Measurements from ENCODE around the gene RIN1.

DNA sequence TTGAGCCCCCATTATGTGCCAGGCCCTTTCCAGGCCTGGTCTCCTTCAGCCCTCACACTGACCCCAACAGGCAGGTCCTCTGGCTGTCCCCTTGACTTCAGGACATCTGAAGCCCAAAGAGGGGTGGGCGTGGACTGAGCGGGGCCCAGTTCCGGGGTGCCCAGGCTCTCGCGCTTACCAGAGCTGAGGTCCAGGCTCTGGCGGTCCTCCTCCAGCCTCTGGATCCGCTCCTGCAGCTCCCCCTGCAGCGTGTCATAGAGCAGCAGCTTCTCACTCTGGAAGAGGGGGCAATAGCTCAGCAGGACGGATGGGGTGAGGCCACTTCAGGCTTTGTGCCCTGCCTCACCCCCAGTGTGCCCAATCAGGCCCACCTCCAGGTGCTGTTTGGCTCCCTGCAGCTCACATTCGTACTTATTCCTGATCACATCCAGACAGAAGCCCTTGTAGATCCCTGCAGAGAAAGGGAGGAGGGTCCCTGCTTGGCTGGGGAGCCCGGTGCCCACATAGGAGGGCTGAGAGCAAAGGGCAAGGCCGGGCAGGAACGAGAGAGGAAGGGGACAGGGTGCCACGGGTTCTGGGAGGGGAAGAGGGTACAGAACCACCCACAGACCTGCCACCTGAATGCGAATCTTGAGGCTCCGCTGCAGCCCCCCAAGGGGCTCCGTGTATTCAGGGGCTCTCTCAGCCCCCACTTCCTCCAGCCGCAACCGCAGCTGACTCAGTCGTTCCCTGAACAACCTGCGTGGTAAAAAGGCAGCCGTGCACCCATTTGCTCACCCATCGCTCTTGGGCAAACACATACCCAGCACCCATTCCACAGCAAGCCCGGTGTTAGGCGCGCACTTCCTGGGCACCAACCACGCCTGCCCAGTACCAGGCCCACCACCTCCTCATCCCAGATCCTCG lies 4.6 kb upstream of the RIN1 start:
- TF ChIP-seq, protein P1, sequence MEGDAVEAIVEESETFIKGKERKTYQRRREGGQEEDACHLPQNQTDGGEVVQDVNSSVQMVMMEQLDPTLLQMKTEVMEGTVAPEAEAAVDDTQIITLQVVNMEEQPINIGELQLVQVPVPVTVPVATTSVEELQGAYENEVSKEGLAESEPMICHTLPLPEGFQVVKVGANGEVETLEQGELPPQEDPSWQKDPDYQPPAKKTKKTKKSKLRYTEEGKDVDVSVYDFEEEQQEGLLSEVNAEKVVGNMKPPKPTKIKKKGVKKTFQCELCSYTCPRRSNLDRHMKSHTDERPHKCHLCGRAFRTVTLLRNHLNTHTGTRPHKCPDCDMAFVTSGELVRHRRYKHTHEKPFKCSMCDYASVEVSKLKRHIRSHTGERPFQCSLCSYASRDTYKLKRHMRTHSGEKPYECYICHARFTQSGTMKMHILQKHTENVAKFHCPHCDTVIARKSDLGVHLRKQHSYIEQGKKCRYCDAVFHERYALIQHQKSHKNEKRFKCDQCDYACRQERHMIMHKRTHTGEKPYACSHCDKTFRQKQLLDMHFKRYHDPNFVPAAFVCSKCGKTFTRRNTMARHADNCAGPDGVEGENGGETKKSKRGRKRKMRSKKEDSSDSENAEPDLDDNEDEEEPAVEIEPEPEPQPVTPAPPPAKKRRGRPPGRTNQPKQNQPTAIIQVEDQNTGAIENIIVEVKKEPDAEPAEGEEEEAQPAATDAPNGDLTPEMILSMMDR (IDR thresholded peaks at IDR 0.05; ENCODE audit: poor library complexity), result no peak
- TF ChIP-seq EZH2phosphoT487 (IDR thresholded peaks at IDR 0.05; ENCODE audit: low read depth, severe bottlenecking, unreplicated experiment), result no peak

Measured in hepatocyte (in vitro differentiated cells).